ENCODE measurements around the gene CDCA7L.
"Not testable (repeated sequence)": the region's sequence is repeated elsewhere in the genome, so short reads cannot be mapped to it uniquely, and the experiment has no call there.

Gene CDCA7L

DNA sequence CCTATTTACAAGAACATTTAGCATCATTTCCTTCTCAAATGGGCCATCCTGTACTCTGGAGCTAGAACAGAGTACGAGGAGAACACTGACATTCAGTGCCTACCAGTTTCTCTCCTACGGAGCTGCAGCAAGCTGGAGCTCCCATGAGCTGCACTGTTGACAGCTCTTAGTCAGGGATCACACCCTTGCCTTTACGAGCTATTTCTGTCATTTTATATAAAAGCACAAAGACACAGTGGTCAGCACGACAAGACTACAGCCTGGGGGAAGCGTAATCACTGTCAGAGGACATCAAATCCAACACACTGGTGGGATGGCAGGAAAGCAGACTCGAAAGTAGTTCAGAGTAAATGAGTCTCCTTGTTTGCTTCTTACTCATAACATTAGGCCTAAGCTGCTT lies 2.7 kb downstream of the CDCA7L start:
- DNase-seq, result no peak

DNA sequence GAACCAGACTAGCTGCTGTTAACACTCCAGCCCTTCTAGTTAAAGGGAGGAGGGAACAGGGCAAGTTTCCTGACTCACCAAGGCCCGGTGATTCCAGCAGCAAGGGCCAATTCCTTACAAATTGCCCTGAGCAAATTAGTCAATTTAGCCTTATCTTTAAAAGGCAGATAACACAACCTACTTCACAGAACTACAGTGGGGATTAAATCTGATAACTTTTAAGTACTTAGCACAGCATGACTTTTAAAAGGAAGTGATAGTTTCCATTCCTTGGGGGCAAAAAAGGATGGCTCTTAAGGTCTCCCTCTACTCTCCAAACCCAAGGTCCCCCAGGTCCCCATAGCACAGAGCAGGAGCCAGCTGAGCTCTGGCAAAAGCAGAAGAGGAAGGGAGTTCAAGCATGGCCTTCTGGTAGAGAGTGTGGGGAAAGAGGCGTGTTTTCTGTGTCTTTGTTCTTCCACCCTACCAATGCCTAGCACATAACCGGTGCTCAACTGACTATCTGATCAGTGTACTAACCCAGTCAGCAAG lies 4.0 kb downstream of the CDCA7L start:
- DNase-seq, result no peak

DNA sequence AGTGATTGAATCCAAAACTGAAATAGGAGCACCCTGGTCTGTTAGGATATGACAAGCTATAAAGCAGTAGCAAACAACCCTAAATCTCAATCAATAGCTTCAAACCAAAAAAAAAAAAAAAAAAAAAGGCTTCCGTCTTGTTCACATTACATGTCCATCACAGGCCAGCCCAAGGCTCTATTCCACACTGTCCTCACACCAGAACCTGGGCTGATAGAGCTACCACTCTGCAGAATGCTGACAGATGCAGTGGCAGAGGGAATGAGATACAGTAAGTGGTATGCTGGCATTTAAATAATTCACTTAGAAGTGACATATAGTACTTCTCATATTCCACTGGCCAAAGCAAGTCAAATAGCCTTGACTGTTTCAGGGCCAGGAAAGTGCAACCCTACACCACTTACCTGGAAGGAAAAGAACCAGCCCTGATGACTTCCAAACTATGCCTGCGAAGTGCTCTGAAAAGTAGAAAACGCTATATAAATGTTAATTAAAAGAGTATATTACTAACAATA lies 5.8 kb downstream of the CDCA7L start:
- no peak for DNase-seq

DNA sequence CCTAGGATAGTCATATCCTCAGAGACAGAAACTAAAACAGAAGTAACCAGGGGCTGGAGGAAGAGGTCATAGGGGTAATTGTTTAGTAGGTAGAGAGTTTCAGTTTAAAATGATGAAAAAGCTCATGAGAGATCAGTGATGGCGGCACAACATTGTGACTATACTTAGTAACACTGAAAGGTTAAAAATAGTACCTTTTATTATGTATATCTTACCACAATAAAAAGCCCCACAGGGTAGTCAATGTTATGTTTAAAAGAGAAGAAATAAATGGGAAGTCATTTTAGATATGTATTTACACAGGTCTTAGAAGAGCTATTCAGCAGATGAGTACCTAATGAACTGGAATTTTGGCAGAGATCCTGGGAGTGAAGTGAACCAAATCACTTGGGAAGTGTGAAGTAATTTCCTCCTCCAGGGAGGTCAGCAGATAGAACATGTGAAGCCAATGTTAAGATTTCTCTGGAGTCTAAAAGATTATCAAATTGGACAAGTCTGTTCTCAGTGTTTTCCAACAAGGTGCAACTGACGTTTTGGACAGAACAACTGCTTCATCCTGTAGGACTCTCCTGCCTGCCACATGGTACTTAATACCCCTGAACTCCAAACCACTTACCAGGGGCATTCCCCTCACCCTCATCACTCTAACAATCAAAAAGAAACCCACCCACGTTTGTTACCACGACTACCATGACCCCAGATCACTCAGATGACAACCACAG lies 6.4 kb downstream of the CDCA7L start:
- DNase-seq, result no peak

DNA sequence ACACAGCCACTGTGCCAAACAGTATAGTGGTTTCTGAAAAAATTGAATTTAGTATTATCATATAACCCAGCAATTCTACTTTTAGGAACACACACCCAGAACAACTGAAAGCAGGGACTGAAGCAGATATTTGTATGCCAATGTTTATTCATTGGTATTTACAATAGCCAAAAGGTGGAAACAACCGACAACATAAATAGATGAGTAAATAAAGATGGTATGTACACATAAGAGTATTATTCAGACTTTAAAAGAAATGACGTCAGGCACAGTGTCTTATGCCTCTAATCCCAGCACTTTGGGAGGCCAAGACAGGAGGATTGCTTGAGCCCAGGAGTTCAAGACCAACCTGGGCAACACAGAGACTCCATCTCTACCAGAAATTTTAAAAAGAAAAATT lies 7.2 kb downstream of the CDCA7L start:
- no peak for DNase-seq

DNA sequence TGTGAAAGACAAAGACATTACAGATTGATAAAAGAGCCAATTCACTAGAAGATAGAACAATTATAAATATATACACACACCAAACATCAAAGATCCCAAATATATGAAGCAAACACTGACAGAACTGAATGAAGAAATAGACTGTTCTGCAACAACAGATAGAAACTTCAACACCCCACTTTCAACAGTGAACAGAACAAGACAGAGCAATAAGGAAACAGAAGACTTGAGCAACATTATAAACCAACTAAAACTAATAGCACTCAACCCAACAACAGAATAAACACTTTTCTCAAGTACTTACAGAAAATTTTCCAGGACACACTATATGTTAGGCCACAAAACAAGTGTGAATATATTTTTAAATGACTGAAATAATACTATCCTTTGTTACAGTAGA lies 10.9 kb downstream of the CDCA7L start:
- DNase-seq, result no peak

DNA sequence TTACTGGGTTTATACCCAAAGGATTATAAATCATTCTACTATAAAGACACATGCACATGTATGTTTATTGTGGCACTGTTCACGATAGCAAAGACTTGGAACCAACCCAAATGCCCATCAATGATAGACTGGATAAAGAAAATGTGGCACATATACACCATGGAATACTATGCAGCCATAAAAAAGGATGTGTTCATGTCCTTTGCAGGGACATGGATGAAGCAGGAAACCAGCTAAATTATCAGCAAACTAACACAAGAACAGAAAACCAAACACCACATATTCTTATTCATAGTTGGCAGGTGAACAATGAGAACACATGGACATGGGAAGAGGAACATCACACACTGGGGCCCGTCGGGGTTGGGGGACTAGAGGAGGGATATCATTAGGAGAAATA lies 12.4 kb downstream of the CDCA7L start:
- DNase-seq, result not testable (repeated sequence)

DNA sequence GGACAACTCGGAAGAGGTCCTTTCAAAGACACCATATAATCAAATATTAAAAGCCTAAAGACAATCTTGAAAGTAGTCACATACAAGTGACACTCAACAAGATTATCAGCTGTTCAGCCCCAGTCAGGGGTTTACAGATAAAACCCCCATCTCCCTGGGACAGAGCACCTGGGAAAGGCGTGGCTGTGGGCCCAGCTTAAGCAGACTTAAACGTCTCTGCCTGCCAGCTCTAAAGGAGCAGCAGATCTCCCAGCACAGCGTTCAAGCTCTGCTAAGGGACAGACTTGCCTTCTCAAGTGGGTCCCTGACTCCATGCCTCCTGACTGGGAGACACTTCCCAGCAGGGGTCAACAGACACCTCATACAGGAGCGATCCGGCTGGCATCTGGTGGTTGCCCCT lies 18.0 kb downstream of the CDCA7L start:
- DNase-seq, result no peak

DNA sequence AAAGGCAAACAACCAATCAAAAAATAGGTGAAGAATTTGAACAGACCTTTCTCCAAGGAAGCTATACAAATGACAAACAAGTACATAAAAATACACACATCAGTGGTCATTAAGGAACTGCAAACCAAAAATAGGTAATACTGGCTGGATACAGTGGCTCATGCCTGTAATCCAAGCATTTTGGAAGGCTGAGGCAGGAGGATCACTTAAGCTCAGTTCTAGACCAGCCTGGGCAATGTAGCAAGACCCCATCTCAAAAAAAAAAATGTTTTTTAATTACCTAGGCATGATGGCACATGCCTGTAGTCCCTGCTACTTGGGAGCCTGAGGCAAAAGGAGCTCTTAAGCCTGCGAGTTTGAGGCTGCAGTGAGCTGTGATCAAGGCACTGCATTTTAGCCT lies 19.3 kb downstream of the CDCA7L start:
- DNase-seq, result no peak

DNA sequence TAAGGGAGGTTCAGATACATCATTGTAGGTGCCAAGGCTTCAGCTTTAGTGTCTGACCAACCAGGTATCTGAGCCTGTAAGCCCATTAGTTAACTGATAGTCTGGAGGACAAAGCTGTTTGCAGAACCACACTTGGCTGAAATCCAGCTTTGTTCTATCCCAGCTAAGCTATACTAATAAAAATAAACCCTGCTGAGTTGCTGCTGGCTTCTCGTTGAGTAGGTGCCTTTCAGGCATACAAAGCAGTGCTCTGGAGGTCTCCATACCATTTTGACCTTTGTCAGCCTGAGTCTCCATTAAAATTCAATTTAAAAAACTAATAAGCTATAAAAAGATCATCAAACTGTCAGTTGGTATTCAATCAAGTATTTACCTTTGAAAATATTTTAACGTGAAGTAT lies 22.0 kb downstream of the CDCA7L start:
- no peak for DNase-seq

DNA sequence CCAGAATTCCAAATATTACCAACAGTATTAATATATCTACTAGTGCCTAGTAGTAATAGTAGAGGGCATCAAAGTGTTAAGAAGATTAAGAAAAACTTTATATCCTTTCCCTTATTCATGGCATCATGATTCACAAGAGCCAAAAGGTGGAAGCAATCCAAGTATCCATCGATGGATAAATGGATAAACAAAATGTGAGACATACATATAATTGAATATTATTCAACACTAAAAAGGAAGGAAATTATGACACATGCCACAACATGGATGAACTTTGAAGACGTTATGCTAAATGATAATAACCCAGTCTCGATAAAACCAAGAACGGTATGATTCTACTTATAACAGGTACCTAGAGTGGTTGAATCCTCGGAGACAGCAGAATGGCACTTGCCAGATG lies 23.1 kb downstream of the CDCA7L start:
- no peak for DNase-seq

DNA sequence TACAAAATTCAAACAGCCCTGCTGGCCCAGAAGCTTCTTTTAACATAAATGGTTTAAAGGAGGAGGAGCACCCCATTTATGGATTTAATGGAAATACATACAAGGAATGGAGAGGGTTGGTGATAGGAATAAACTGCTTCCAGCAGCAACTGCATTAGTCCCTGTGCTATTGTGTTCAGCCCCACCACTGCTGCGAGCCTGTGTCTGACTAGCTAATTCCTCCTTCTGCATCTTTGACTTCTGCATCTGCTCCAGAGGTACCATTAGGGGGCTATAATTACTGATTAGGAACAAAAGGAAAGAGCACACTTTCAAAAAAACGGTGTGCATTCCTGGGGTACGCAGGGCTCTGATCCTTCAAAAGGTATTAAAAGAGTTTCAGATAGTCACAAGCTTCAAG lies 24.8 kb downstream of the CDCA7L start:
- no peak for DNase-seq

DNA sequence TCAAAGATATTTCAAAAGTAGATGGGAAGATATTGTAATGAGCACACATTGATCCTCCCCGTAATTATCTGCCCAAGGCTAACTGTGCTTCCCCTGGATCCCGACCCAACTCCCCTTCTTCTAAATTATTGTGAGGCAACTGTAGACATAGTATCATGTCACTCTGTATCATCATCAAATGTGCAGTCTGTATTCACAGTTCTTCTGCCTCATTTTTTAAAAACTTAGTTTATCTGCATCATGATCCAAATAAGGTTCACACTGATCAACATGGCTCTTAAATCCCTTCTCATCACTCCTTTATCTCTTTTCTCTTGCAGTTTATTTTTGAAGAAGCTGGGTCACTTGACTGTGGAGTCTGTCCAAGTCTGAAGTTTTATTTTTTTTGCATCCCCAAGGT lies 27.5 kb downstream of the CDCA7L start:
- DNase-seq, result no peak

DNA sequence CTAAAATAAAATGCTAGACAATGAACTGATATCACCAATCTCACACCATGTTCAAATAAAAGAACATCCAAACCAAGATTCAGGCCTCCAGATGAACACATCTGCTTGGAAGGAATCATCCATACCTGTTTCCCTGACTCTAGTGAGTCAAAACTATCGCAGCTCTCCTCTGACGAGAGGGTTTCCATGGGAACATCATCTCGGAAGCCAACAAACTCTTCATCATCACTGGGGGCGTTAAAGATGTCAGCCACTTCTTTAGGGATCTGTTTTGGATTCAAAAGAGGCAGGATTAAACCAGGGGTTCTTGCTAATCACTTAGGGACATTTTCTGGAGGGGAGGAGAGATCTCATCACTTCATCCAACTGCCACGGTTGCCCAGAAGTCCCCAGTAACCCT lies 29.1 kb downstream of the CDCA7L start:
- no peak for DNase-seq

DNA sequence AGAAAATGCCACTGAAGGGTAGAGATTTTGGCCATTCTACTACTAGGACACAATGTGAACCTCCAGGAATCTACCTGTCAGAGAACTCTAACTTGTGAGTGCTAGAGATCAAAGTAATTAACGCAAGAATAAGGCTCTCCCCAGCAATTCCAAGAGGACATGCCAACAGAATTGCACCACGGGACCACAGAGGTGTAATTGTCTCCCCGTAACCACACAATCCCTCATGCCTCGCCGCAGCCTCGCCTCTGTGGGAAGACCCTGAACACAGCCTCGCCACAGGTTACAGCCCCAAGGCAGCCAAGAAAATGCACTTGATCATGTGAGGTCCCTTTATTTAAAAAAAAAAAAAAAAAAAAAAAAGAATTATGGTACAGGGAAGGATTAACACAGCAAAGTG lies 29.5 kb downstream of the CDCA7L start:
- DNase-seq, result no peak

DNA sequence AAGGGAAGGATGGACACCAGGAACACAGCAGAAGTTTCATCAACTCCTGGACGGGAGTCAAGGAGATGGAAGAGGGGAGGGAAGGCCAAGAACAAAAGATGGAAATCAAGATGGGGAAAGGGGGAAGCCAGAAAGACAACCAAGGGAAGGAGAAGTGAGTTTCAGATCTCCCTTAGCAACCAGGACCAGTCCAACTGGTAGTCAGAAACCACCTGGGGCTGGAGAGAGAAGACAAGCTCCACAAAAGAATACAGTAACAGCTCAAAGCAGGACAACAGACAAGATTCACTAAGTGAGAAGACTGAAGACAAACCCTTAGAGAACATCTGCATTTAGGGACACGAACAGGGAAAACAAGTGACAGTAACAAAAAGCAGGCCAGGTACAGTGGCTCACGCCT lies 30.6 kb downstream of the CDCA7L start:
- DNase-seq, result no peak

DNA sequence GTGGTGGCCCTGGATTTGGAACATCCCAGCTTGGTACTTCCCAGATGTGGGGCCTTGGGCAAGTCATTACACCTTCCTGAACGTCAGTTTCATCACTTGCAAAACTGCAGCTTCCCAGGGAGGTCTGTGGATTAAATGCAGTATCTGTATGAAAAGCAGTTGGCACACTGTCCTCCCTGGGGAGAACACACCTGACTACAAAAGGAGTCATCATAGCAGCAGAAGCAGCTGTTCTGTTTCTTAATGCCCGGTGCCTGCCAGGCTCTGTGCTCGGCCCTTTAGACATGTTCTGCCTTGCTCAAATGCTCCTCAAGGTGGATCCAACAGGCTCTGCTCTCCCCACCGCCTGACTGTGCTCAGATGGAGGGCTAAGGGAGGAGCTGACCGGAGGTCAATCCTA lies 31.0 kb downstream of the CDCA7L start:
- DNase-seq, result no peak

DNA sequence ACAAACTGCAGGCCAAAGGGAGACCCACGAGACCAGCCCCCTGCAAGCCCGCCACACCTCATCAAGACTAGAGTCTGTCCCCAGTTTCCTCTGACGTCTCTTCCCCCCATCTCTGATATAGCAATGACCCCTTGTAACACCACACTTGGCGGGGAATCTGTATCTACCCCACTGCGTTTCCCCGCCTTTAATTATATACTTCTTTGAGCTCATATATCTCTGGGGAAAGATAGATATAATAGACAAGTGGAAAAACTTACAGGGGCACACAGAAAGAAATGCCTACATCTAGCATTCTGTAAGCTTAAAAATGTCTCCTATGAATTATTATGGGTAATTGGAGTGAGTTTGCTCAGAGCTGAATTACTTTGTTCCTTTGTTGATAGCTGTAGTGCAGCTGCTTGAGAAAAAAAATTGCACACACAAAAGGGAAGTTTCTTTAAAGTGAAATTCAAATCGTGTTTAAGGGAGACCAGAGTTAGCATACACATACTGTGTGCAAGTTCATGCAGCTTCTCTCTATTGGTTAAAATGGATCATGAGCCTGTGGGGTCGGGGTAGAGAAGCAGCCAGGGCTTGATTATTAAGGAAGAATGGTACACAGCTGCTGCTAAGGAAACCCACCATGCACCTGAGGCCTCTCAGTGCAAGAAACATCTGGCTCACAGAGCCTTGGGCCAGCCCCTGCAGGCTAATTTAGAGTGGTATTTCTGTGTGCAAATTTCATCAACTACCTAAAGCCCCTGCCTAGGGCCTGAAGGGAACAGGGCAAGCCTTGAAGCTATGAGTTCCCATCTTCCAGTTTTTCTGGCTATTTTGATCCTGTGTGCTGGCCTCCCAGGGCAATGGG lies 32.5 kb downstream of the CDCA7L start:
- DNase-seq, result no peak

DNA sequence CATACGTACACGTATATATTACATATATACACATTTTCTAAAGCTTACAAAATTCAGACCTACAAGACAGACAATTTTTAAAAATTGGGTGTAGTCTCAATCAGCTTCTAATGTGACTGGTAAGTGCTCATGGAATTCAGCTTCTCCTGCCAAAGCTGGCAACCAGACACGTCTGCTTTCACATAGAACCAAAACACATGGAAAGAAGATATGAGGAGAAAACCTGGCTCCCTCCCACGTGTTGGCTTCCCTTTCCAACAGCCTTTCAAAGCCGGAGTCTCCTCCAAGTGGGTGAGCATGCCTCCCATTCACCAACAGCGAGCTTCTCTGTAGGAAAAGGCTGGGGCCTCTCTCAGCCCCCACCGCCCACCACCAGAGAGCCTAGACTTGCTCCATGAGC lies 33.4 kb downstream of the CDCA7L start:
- DNase-seq, result no peak

DNA sequence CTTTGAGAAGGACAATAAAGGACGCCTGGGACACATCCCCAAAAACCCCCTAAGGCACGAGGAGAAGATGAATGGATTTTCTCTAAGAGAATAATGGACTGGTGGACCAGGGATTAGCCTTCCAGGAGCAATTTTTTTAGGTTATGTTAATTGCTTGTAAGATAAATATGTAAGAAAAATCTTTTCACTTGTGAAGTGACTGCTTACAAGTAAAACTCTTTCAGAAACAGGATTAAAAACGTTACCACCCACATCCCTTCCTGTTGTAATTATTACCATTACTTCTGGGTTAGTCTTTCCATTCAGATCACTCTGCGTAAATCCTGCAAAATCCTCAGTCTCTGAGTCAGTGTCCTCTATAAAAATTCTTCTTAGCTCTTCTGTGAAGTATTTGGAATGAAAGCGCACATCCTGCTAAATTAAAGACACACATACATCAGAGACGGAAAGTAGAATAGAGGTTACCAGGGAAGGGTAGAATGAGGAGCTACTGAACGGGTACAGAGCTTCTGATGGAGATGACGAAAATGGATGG lies 34.3 kb downstream of the CDCA7L start:
- no peak for DNase-seq

DNA sequence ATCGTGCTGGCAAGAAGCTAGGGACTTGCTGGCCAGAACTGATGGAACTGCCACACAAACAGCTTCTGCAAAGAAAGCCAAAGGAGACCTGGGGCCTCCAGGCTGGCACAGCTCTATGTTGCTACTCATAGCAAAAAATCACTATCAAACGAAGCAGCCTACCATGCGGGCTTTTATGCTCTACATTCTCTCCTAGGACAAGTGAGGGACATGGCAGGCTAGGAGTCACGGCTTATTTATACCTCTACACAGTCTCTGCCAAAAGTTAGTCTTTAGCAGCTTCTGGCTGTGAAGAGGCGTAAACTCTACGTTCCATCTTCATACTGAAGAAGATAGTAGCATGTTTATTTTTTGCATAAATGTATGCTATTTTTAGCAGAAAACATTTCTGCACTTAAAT lies 35.4 kb downstream of the CDCA7L start:
- no peak for DNase-seq

DNA sequence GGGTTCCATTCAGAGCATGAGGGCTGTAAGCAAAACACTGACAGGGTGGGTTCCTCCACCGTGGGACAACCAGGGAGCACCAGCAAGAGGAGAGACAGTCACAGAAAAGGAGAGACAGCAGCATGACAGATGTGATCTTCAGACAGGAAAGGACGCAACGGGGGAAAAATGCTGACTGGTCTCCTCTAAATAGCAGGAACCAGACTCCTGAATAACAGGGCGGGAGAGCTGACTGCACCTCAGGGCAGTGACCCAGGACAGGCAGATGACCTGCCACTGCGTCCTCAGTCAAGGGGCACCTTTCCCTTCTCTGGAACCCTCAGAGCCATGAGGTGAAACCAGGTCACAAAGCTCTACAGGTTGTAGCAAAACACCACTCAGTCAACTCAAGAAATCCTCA lies 37.0 kb downstream of the CDCA7L start:
- no peak for DNase-seq

DNA sequence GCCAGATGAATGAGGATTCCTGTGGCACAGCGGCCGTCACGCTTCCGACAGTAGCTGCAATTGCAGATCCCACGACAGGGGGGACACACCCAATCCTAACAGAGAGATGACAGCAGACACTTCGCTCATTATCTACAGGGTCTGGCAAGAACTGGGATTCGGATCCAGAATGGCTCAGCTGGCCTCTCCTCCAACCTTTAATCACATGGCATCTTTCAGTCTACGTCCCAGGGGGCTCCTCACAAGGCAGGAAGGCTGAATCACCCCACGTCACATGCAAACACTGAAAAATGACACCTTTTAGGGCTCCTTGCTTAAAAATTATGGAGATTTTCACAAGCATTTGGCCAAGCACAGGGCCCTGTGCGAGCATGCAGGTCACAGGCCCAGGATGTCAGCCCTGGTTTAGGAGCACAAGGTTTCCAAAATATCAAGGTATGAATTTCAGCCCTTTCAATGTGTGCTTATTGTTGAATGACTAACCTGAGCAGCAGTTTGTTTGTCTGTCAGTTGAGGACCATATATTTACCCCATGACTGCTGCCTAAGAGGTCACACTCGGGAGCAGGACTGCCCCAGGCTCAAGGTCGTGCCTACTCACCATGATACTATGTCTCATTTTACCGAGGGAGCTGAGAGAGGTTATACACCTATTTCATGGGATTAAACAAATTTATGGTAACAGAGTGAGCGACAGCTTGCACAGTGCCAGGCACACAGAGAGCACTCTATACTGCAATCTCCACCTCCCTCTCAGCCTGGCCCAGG lies 42.5 kb downstream of the CDCA7L start:
- DNase-seq, result no peak

Data from cortex of kidney (tissue), 1 donor.